ENCODE data around the gene RNF144B.

The RNF144B gene

GRCh38 chr6:18477301-18477941 lies 90.3 kb downstream of the RNF144B start:
- in situ Hi-C loops (cut with HindIII; ENCODE audit: low sequenced_read_pairs) = no loop called here

- in situ Hi-C loops (cut with HindIII; ENCODE audit: low sequenced_read_pairs) = no loop called here
Observed at GRCh38 chr6:18478610-18479009, 91.5 kb downstream of the RNF144B start.

GRCh38 chr6:18481870-18482269 lies 94.7 kb downstream of the RNF144B start:
- in situ Hi-C loops (cut with HindIII; ENCODE audit: low sequenced_read_pairs) = no loop called here

GRCh38 chr6:18485660-18486435 lies 98.7 kb downstream of the RNF144B start:
- in situ Hi-C loops (cut with HindIII; ENCODE audit: low sequenced_read_pairs) = no loop called here

GRCh38 chr6:18488004-18488403 lies 100.9 kb downstream of the RNF144B start:
- in situ Hi-C loops (cut with HindIII; ENCODE audit: low sequenced_read_pairs) = no loop called here

GRCh38 chr6:18488526-18489270 lies 101.5 kb downstream of the RNF144B start:
- in situ Hi-C loops (cut with HindIII; ENCODE audit: low sequenced_read_pairs) = no loop called here

DNA sequence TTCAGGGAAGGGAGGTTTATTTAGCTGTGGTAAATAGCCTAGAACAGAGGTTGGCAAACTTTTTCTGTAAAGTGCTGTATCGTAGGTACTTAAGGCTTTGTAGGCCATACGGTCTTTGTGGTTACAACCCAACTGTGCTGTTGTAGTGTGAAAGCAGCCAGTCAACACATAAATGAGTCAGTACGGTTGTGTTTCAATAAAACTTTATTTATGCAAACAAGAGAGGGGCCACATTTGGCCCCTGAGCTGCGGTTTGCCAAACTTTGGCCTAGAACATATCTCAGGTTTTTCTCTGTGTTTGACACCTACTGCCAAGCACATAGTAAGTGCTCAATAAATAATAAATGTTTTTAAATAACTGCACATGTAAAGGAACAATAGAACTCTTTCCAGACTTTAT lies 102.2 kb downstream of the RNF144B start:
- in situ Hi-C loops (cut with HindIII; ENCODE audit: low sequenced_read_pairs) = no loop called here

- in situ Hi-C loops (cut with HindIII; ENCODE audit: low sequenced_read_pairs) = no loop called here
Observed at GRCh38 chr6:18491308-18492045, 104.3 kb downstream of the RNF144B start.

DNA sequence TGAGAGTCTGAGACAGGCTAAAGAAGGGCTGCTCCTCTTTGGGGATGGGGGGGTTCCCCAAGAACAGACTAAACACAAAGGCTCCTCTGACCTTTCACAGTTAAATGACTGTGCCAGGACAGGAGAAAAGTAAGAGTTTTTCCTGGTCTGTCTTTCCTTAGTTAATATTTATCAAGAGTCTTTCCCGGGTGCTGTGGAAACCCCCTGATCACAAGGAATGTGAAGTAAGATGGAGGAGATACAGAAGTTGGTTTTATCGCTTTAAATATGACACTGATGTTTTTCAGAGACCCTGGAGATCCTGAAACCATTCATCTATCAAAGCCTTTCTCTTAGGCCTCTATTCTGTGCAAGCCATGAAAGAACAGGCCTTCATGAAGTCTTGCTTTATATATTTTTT lies 105.8 kb downstream of the RNF144B start:
- in situ Hi-C loops (cut with HindIII; ENCODE audit: low sequenced_read_pairs) = no loop called here

- in situ Hi-C loops (cut with HindIII; ENCODE audit: low sequenced_read_pairs) = no loop called here
Observed at GRCh38 chr6:18493382-18493891, 106.3 kb downstream of the RNF144B start.

DNA sequence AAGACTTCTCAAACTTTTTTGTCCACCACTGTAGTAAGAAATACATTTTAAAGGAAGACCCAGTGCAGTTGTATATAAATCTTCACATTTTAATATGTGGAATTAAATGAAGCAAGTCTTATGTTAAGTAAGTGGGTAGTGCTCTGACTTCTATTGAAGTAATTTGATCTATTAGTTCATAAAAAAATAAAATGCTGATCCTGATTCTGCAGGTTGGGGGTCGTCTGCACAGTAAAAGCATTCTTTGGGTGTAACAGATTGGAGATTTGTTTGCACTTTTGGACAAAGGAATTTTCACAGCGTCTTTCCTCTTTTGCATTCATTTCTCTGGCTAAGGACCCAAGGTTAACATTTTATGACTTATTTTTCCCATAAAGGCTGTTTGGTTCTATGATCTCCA lies 106.8 kb downstream of the RNF144B start:
- in situ Hi-C loops (cut with HindIII; ENCODE audit: low sequenced_read_pairs) = no loop called here

- in situ Hi-C loops (cut with HindIII; ENCODE audit: low sequenced_read_pairs) = no loop called here
Observed at GRCh38 chr6:18495236-18495635, 108.1 kb downstream of the RNF144B start.

DNA sequence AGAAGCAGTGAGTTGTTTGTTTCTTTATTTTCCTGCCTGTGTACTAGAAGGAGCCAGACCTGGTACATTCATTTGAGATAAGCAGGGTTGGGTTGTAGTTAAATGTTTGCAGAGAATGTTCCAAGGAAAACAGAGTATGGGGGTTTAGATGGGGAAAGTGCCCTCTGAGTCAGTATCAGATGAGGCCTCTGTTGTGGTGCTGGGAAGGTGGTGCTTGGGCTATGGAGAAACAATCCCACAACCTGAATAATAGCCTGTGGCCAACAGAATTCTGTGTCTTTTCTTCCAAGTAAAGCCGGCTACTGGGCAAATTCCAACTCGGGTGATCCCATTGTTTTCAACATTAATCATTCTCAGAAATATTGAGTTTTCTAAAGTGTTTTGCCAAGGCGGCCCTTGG lies 109.3 kb downstream of the RNF144B start:
- in situ Hi-C loops (cut with HindIII; ENCODE audit: low sequenced_read_pairs) = no loop called here

GRCh38 chr6:18497006-18497405 lies 109.9 kb downstream of the RNF144B start:
- in situ Hi-C loops (cut with HindIII; ENCODE audit: low sequenced_read_pairs) = no loop called here

DNA sequence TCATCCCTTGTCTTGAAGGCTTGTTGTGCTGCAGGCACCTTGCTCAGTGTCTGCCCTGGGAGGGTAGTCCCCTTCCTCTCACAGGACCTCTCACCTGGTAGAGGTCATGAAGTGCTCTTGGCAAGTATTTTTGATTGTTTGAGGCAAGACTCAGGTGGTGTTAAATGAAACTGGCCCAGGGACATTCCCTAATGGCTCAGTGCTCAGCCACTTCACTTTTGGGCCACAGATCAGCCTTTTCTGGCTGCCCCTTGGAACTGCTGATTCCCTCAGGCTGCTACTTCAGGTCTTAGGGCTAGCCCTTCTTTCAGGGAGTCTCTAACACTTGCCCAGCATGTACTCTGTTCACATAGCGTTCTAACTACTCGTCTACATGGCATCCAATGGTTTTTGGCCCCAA lies 111.3 kb downstream of the RNF144B start:
- in situ Hi-C loops (cut with HindIII; ENCODE audit: low sequenced_read_pairs) = no loop called here

- in situ Hi-C loops (cut with HindIII; ENCODE audit: low sequenced_read_pairs) = no loop called here
Observed at GRCh38 chr6:18500921-18501662, 113.9 kb downstream of the RNF144B start.

- in situ Hi-C loops (cut with HindIII; ENCODE audit: low sequenced_read_pairs) = no loop called here
Observed at GRCh38 chr6:18501663-18502013, 114.5 kb downstream of the RNF144B start.

- in situ Hi-C loops (cut with HindIII; ENCODE audit: low sequenced_read_pairs) = no loop called here
Observed at GRCh38 chr6:18503206-18503592, 116.0 kb downstream of the RNF144B start.

GRCh38 chr6:18503593-18504231 lies 116.6 kb downstream of the RNF144B start:
- in situ Hi-C loops (cut with HindIII; ENCODE audit: low sequenced_read_pairs) = no loop called here

DNA sequence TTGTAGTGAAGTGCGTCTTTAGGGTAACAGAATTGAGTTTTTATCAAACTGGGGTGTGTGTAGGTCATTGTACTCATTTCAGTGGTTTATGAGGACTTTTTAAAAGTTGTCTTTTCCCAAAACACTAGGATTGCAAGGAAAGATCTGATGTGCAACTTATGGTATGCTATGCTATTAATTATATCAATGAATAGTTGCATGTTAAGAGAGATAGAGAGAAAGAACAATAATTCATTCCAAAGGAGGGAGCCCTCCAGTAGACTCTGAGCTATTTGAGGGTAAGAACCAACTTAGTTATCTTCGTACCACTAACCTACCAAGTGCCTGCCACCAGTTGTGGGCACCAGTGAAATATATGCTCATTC lies 117.1 kb downstream of the RNF144B start:
- in situ Hi-C loops (cut with HindIII; ENCODE audit: low sequenced_read_pairs) = no loop called here
